Lower lobe of right lung (tissue), 2 donors: ENCODE results near the gene NR1I3. TPM values are rescaled to one million over a fixed set of nuclear protein-coding genes. Genes with fewer than 3 reads are reported as not detected.

Experiments
- ATAC-seq, 2 donors: fragments of 200-7000 bp; cut with Tn5 transposase; one replicate each; pipeline ENCODE4 v1.9.1; 2020 to 2022; ENCODE audit warnings: mild to moderate bottlenecking in 2 of 2, moderate library complexity in 2 of 2
- DNase-seq: peaks from one replicate; pipeline ENCODE4 v3.0.0-alpha.2; 2020
- H3K27ac ChIP-seq: fragments of 200-600 bp; one replicate; pipeline ENCODE4 v1.8.0; 2022
- H3K27me3 ChIP-seq: fragments of 200-600 bp; one replicate; pipeline ENCODE4 v1.8.0; 2022; ENCODE audit warnings: low read depth
- H3K36me3 ChIP-seq: fragments of 200-600 bp; one replicate; pipeline ENCODE4 v1.8.0; 2022; ENCODE audit warnings: mild to moderate bottlenecking
- H3K4me1 ChIP-seq: fragments of 200-600 bp; one replicate; pipeline ENCODE4 v1.8.0; 2022
- H3K4me3 ChIP-seq: fragments of 200-600 bp; one replicate; pipeline ENCODE4 v1.8.0; 2022; ENCODE audit warnings: mild to moderate bottlenecking
- H3K9me3 ChIP-seq: fragments of 200-600 bp; one replicate; pipeline ENCODE4 v1.8.0; 2022
- intact Hi-C: fragments of 100-400 bp; cut with DNase I; formaldehyde crosslinking; loops from one replicate; pipeline ENCODE4 v1.11.0; 2022
- total RNA-seq: library from RNA; stranded (reverse); fragmentation: NEBNext Ultra II Directional; extraction: Animal tissue kit (Norgen Biotek cat#: 25700); gene quantifications from one replicate; pipeline ENCODE4 v1.2.1, GENCODE V29; 2021
- TF ChIP-seq, protein P1 (sequence below): fragments of 200-600 bp; IDR thresholded peaks from one replicate; pipeline ENCODE4 v1.8.0; 2022; ENCODE audit warnings: antibody characterized with exemption, mild to moderate bottlenecking
- donor health status: DM: no; HTN: yes; CAD: no; lungs with severe emphysema.

NR1I3 gene
- total RNA-seq, 1 donor from 2014 or later = not detected

DNA sequence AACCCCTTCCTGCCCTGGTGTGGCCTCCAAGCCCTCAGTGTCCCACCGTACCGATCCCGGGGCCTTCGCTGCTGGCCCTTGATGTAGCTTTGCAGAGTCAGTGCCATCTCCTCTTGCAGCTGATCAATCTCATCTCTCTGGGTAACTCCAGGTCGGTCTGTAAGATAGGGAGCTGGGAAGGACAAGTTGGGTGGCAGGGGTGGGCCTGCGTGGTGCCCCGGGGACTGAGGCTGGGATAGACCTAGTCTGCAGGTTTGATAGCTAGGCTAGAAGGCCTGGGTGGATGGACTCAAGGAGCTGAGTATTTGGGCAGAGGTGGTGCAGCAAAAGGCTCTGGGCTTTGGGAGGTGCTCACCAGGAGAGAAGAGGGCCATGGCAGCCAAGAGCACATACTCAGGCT, 7.2 kb downstream of the NR1I3 start:
- no peak for DNase-seq
- Histone ChIP-seq H3K4me3 (no peak overlapping the region), H3K27ac (no peak overlapping the region), H3K27me3 (no peaks in the 10 kb centered on the region), H3K36me3 (peaks cover 20% of the 10 kb centered on the region), H3K9me3 (no peaks in the 10 kb centered on the region), H3K4me1 (peaks cover 18% of the 10 kb centered on the region)
- TF ChIP-seq, protein P1, sequence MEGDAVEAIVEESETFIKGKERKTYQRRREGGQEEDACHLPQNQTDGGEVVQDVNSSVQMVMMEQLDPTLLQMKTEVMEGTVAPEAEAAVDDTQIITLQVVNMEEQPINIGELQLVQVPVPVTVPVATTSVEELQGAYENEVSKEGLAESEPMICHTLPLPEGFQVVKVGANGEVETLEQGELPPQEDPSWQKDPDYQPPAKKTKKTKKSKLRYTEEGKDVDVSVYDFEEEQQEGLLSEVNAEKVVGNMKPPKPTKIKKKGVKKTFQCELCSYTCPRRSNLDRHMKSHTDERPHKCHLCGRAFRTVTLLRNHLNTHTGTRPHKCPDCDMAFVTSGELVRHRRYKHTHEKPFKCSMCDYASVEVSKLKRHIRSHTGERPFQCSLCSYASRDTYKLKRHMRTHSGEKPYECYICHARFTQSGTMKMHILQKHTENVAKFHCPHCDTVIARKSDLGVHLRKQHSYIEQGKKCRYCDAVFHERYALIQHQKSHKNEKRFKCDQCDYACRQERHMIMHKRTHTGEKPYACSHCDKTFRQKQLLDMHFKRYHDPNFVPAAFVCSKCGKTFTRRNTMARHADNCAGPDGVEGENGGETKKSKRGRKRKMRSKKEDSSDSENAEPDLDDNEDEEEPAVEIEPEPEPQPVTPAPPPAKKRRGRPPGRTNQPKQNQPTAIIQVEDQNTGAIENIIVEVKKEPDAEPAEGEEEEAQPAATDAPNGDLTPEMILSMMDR = no peak
- intact Hi-C loops = no loop called here
- no peak for ATAC-seq

DNA sequence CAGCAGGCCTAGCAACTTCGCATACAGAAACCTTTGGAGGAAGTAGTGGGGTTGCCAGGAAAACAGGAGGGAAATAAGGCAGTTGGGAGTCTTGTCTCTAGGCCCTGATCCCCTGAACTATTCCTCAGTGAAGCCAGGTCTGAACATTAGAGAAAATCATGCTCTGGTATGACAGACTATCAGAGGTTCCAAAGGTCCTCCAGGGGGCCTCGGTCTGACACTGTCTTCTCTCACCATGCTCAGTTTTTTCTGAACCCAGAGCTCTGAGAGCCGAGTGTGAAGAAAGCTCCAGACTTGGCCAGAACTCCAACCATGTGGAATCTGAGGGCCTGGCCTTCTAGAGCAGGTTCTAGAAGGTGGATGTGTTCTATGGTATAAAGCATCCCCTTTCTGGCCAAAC, 8.1 kb downstream of the NR1I3 start:
- DNase-seq (no peak), ATAC-seq (no peak)
- H3K27me3 ChIP-seq = no peaks in the 10 kb centered on the region
- intact Hi-C loops = no loop called here
- TF ChIP-seq, protein P1 = no peak
- H3K4me1 ChIP-seq = peaks cover 25% of the 10 kb centered on the region
- peaks cover 20% of the 10 kb centered on the region for H3K36me3 ChIP-seq
- no peaks in the 10 kb centered on the region for H3K9me3 ChIP-seq
- H3K27ac ChIP-seq = no peak overlapping the region
- no peak overlapping the region for H3K4me3 ChIP-seq

DNA sequence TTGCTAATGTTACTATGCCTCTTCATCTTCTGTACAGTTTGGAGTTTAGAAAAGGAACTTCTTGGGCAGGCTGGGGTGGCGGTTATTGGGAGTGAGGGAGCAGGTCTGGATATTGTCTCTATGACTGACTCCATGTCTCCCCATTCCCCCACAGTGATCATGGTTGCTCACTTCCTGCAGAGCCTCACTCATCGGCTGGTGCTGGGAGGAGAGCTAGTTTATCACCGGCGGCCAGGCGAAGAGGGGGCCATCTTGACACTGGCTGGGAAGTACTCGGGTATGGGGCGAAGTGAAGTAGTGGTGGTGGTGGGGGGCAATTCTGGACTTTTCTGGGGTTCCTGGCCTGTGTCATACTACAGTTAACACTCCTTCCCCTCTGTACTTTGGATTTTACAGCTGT, 10.0 kb downstream of the NR1I3 start:
- H3K27me3 ChIP-seq = no peaks in the 10 kb centered on the region
- DNase-seq (no peak), ATAC-seq (no peak)
- TF ChIP-seq, protein P1 = no peak
- no peak overlapping the region for H3K27ac ChIP-seq
- peaks cover 26% of the 10 kb centered on the region for H3K4me1 ChIP-seq
- no peaks in the 10 kb centered on the region for H3K9me3 ChIP-seq
- intact Hi-C loops = no loop called here
- peaks cover 20% of the 10 kb centered on the region for H3K36me3 ChIP-seq
- no peak overlapping the region for H3K4me3 ChIP-seq

DNA sequence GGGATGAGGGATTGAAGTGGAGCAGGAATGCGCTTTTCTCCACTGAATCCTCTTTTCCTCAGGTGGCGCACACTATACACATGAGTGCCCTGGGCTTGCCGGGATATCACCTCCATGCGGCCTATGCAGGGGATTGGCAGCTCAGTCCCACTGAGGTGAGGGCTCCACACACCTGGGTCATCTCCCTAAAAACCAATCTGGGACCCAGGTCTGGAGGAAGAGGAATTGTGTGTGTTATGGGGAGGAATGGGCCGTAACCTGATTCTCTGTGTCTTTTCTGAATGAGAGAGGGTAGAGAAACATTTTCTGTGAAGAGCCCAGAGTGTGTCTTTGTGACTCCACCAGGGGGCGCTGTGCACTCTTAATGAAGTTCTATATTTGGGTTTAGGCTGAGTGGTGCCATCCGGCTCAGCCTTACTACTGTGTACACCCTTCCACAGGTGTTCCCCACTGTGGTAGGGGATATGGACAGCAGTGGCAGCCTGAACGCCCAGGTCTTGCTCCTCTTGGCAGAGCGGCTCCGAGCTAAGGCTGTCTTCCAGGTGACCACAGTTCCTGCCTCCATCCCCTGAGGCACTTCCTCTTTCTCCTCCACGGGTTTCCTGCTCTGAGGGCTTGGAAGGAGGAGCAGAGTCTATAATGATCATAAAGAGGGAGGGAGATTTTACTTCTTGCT, 10.7 kb downstream of the NR1I3 start:
- TF ChIP-seq, protein P1 = peak; percentile 92
- peak overlapping the region; percentile 56 for H3K27ac ChIP-seq
- no peaks in the 10 kb centered on the region for H3K27me3 ChIP-seq
- ATAC-seq (peak; percentile 74 to 77), DNase-seq (peak; percentile 86)
- peaks cover 20% of the 10 kb centered on the region for H3K36me3 ChIP-seq
- no peaks in the 10 kb centered on the region for H3K9me3 ChIP-seq
- H3K4me1 ChIP-seq = peaks cover 26% of the 10 kb centered on the region
- intact Hi-C loops = no loop called here
- peak overlapping the region; percentile 70 for H3K4me3 ChIP-seq

DNA sequence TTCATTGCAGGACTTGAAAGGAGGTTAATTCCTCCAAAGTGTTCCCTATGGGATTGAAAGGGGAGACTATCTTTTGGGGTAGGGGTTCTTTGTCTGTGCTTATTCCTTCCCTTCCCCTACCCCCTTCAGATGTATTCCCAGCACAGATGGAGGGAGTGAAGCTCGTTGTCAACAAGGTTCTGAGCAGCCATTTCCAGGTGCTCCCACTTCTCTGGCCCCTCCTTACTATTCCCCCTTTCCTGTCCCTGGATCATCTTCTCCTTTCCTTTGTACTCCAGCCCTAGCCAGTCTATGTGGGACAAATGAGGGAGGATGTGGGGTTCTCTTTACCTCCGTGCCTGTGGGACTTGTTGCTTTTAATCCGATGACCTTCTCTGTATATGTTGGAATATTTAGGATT, 11.2 kb downstream of the NR1I3 start:
- no peak for DNase-seq
- no peaks in the 10 kb centered on the region for H3K9me3 ChIP-seq
- no peak overlapping the region for H3K27ac ChIP-seq
- ATAC-seq = no peak
- H3K4me1 ChIP-seq = peaks cover 26% of the 10 kb centered on the region
- peak overlapping the region; percentile 70 for H3K4me3 ChIP-seq
- H3K27me3 ChIP-seq = no peaks in the 10 kb centered on the region
- TF ChIP-seq, protein P1 = no peak
- intact Hi-C loops = no loop called here
- peaks cover 20% of the 10 kb centered on the region for H3K36me3 ChIP-seq
